K562 (cell line): ENCODE data around the gene HCFC1R1. TPM values are rescaled to one million over a fixed set of nuclear protein-coding genes. Genes with fewer than 3 reads are reported as not detected.

Experiments
- CC2D1A ChIP-seq: fragments of 450-650 bp; IDR thresholded peaks from 2 replicates; pipeline ENCODE4 v1.6.1; 2017; ENCODE audit warnings: mild to moderate bottlenecking
- CLOCK ChIP-seq: fragments of 250-450 bp; sonication (Bioruptor Pico); IDR thresholded peaks from 2 replicates; pipeline ENCODE4 v1.4.0; 2020; ENCODE audit warnings: mild to moderate bottlenecking, moderate library complexity, borderline replicate concordance
- ETV5 ChIP-seq: sonication (generic); formaldehyde crosslinking; IDR thresholded peaks from 2 replicates; pipeline ENCODE4 v1.4.0; 2020; ENCODE audit warnings: low read depth, mild to moderate bottlenecking, missing genetic modification reagents
- FIP1L1 ChIP-seq: fragments of 200-400 bp; formaldehyde crosslinking; IDR thresholded peaks from 2 replicates; pipeline ENCODE4 v1.6.1; 2018; ENCODE audit warnings: mild to moderate bottlenecking, low read depth, low read length; ENCODE audit not compliant: poor library complexity, severe bottlenecking
- LCOR ChIP-seq: sonication (generic); formaldehyde crosslinking; IDR thresholded peaks from 2 replicates; pipeline ENCODE4 v1.8.0; 2022; ENCODE audit warnings: mild to moderate bottlenecking, missing genetic modification reagents
- MCM3 ChIP-seq: fragments of 450-650 bp; IDR thresholded peaks from 2 replicates; pipeline ENCODE4 v1.6.1; 2016
- MEF2A ChIP-seq: IDR thresholded peaks from 2 replicates; pipeline ENCODE4 v1.6.1; 2011; ENCODE audit warnings: low read depth, mild to moderate bottlenecking, low read length, moderate library complexity; ENCODE audit not compliant: control insufficient read depth
- NEUROD1 ChIP-seq: fragments of 150-350 bp; IDR thresholded peaks from 2 replicates; pipeline ENCODE4 v1.6.1; 2014; ENCODE audit warnings: borderline replicate concordance, low read length, low read depth; ENCODE audit not compliant: partially characterized antibody
- NONO ChIP-seq, 2 experiments: fragments of 200-400 bp in 1 of 2; fragments of 450-650 bp in 1 of 2; formaldehyde crosslinking in 1 of 2; IDR thresholded peaks; 2 replicates each; pipeline ENCODE4 v1.6.1; 2017; ENCODE audit warnings: low read depth in 2 of 2, mild to moderate bottlenecking in 2 of 2, moderate library complexity in 2 of 2, low read length in 1 of 2
- NRF1 ChIP-seq, 2 experiments: fragments of 450-650 bp; IDR thresholded peaks in 1 of 2; conservative IDR thresholded peaks in 1 of 2; 2 replicates each; pipeline ENCODE4 v1.6.1; 2014; ENCODE audit warnings: mild to moderate bottlenecking in 2 of 2
- POLR3G ChIP-seq: IDR thresholded peaks from 2 replicates; pipeline ENCODE4 v1.6.1; 2011; ENCODE audit not compliant: insufficient read length, insufficient replicate concordance; ENCODE audit errors: extremely low read depth
- PYGO2 ChIP-seq: fragments of 450-650 bp; IDR thresholded peaks from 2 replicates; pipeline ENCODE4 v1.6.1; 2016; ENCODE audit warnings: mild to moderate bottlenecking, missing genetic modification characterization, moderate library complexity, missing compliant biosample characterization
- SRSF3 ChIP-seq: fragments of 200-400 bp; formaldehyde crosslinking; IDR thresholded peaks from 2 replicates; pipeline ENCODE4 v1.6.1; 2016; ENCODE audit warnings: mild to moderate bottlenecking, low read length, moderate library complexity; ENCODE audit not compliant: insufficient read depth
- STAT5B ChIP-seq: fragments of 250-450 bp; sonication (Bioruptor Pico); IDR thresholded peaks from 2 replicates; pipeline ENCODE4 v1.8.0; 2021; ENCODE audit warnings: mild to moderate bottlenecking, inconsistent platforms
- ZC3H8 ChIP-seq: fragments of 450-650 bp; IDR thresholded peaks from 2 replicates; pipeline ENCODE4 v1.6.1; 2017
- polyA plus RNA-seq, 8 experiments: library from polyadenylated mRNA; depleted of rRNA in 4 of 8; stranded (reverse) in 5 of 8; unstranded in 3 of 8; fragments of >200 nt; fragmentation: Nextera tagmentation in 2 of 8; fragmentation: Illumina TruSeq in 1 of 8; extraction: Ambion mirVana in 2 of 8; extraction: Trizol in 1 of 8; gene quantifications; 2 replicates each; pipeline versions ENCODE4 v1.2.1 to v1.2.3, GENCODE V29; 2011 to 2014; ENCODE audit warnings: inconsistent platforms in 1 of 8, missing spikeins in 1 of 8
- total RNA-seq, 7 experiments: library from RNA; depleted of rRNA in 6 of 7; stranded (reverse); fragments of >200 nt in 6 of 7; fragmentation: Illumina TruSeq in 2 of 7; extraction: Trizol in 2 of 7; gene quantifications; 2 replicates each; pipeline versions ENCODE4 v1.2.1 to v1.2.3, GENCODE V29; 2011 to 2021; ENCODE audit warnings: low replicate concordance in 1 of 7
- TF ChIP-seq, protein P1 (sequence below): fragments of 450-650 bp; formaldehyde crosslinking; IDR thresholded peaks from 2 replicates; pipeline ENCODE4 v1.4.0; 2020; ENCODE audit warnings: mild to moderate bottlenecking
- TF ChIP-seq, protein P2 (sequence below): IDR thresholded peaks from 2 replicates; pipeline ENCODE4 v1.6.1; 2014; ENCODE audit warnings: antibody characterized with exemption
- TF ChIP-seq, protein P3 (sequence below): fragments of 250-450 bp; sonication (Bioruptor Pico); IDR thresholded peaks from 2 replicates; pipeline ENCODE4 v1.8.0; 2021; ENCODE audit warnings: moderate library complexity, mild to moderate bottlenecking, inconsistent platforms

The HCFC1R1 gene
- total and polyA plus RNA-seq, 9 of the 15 experiments (the other 6 are each of a cell fraction or from before 2014, with no cell fraction given), result 2.2 to 29.0 (median 11.2) TPM

GRCh38 chr16:2980227-2981176 lies 43.2 kb downstream of the HCFC1R1 start, which contains the start of gene PKMYT1 (continued):
- TF ChIP-seq, protein P1, sequence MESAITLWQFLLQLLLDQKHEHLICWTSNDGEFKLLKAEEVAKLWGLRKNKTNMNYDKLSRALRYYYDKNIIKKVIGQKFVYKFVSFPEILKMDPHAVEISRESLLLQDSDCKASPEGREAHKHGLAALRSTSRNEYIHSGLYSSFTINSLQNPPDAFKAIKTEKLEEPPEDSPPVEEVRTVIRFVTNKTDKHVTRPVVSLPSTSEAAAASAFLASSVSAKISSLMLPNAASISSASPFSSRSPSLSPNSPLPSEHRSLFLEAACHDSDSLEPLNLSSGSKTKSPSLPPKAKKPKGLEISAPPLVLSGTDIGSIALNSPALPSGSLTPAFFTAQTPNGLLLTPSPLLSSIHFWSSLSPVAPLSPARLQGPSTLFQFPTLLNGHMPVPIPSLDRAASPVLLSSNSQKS (CRISPR knock-in tag), result 0 out of 2 replicates have a peak, but pooled peaks have one; percentile 10
- TF ChIP-seq, protein P2, sequence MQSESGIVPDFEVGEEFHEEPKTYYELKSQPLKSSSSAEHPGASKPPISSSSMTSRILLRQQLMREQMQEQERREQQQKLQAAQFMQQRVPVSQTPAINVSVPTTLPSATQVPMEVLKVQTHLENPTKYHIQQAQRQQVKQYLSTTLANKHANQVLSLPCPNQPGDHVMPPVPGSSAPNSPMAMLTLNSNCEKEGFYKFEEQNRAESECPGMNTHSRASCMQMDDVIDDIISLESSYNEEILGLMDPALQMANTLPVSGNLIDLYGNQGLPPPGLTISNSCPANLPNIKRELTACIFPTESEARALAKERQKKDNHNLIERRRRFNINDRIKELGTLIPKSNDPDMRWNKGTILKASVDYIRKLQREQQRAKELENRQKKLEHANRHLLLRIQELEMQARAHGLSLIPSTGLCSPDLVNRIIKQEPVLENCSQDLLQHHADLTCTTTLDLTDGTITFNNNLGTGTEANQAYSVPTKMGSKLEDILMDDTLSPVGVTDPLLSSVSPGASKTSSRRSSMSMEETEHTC, result no peak
- TF ChIP-seq LCOR (CRISPR knock-in tag) (0 out of 2 replicates have a peak, but pooled peaks have one; percentile 7), NEUROD1 (no peak), STAT5B (CRISPR knock-in tag) (no peak), POLR3G (no peak), CC2D1A (0 out of 2 replicates have a peak, but pooled peaks have one; percentile 10), SRSF3 (peak; percentile 84; the same call in 1 of the 2 replicates), FIP1L1 (peak; percentile 31), NRF1 (conservative IDR thresholded peaks at IDR 0.05 in 1 of 2, IDR thresholded peaks at IDR 0.05 in 1 of 2) (peak; percentile 98), MEF2A (0 out of 2 replicates have a peak, but pooled peaks have one; percentile 43), NONO (IDR thresholded peaks at IDR 0.05; ENCODE audit: low read depth in 2 of 2, low read length in 1 of 2) (peak in 1 of 2 experiments; percentile 58; a peak in 1 of 4 replicates), MCM3 (no peak), ETV5 (CRISPR knock-in tag) (no peak), CLOCK (CRISPR knock-in tag) (no peak), ZC3H8 (no peak), PYGO2 (tag) (no peak)
- TF ChIP-seq, protein P3, sequence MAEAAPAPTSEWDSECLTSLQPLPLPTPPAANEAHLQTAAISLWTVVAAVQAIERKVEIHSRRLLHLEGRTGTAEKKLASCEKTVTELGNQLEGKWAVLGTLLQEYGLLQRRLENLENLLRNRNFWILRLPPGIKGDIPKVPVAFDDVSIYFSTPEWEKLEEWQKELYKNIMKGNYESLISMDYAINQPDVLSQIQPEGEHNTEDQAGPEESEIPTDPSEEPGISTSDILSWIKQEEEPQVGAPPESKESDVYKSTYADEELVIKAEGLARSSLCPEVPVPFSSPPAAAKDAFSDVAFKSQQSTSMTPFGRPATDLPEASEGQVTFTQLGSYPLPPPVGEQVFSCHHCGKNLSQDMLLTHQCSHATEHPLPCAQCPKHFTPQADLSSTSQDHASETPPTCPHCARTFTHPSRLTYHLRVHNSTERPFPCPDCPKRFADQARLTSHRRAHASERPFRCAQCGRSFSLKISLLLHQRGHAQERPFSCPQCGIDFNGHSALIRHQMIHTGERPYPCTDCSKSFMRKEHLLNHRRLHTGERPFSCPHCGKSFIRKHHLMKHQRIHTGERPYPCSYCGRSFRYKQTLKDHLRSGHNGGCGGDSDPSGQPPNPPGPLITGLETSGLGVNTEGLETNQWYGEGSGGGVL, result no peak
